A673 (cell line): Measurements from ENCODE around the gene DUOX1.

Experiments
- EZH2 ChIP-seq: fragments of 200-600 bp; sonication (generic); IDR thresholded peaks from 2 replicates; pipeline ENCODE4 v1.6.1; 2017; ENCODE audit warnings: borderline replicate concordance, low read depth, mild to moderate bottlenecking, mixed read lengths, antibody characterized with exemption, low read length; ENCODE audit not compliant: poor library complexity, severe bottlenecking
- TF ChIP-seq, protein P1 (sequence below): fragments of 300-800, 200-600 bp; sonication (generic); conservative IDR thresholded peaks from 2 replicates; pipeline ENCODE4 v1.5.1; 2017; ENCODE audit warnings: low read depth, mild to moderate bottlenecking, antibody characterized with exemption, low read length, moderate library complexity, mixed read lengths

DNA sequence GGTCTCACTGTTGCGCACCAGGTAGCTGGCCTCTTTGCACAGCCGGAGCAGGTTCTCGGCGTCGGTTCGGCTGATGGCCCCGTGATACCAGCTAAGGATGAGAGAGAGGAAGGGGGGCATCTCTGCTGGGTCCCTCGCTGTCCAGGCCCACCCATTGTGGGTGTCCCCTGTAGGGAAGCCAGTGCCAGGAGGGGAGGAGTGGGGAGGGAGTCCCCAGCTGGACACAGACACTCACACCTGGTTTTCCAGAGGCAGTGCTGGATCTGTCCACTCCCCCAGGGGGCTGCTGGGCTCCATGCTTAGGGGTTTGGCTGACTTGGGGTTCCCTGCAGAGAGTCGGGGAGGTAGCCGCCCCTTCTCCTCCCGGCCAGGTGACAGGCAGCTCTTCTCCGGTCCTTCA is 42.1 kb downstream of the DUOX1 start:
- TF ChIP-seq, protein P1, sequence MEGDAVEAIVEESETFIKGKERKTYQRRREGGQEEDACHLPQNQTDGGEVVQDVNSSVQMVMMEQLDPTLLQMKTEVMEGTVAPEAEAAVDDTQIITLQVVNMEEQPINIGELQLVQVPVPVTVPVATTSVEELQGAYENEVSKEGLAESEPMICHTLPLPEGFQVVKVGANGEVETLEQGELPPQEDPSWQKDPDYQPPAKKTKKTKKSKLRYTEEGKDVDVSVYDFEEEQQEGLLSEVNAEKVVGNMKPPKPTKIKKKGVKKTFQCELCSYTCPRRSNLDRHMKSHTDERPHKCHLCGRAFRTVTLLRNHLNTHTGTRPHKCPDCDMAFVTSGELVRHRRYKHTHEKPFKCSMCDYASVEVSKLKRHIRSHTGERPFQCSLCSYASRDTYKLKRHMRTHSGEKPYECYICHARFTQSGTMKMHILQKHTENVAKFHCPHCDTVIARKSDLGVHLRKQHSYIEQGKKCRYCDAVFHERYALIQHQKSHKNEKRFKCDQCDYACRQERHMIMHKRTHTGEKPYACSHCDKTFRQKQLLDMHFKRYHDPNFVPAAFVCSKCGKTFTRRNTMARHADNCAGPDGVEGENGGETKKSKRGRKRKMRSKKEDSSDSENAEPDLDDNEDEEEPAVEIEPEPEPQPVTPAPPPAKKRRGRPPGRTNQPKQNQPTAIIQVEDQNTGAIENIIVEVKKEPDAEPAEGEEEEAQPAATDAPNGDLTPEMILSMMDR: no peak
- no peak for TF ChIP-seq EZH2
